ENCODE results near the gene IL1RAPL1. TPM values are rescaled to one million over a fixed set of nuclear protein-coding genes. Genes with fewer than 3 reads are reported as not detected.
A peak's percentile ranks its signal among the peaks of the same experiment; 100 is the strongest.

The IL1RAPL1 gene
- total and polyA plus RNA-seq, 4 experiments from 2014 or later = not detected

- CTCF ChIA-PET (ENCODE audit: partially characterized antibody) = no interaction called here
- intact Hi-C loops (cut with micrococcal nuclease) = no loop called here
- no peaks in the 10 kb centered on the region for H3K9me3 ChIP-seq (ENCODE audit: control insufficient read depth in 1 of 2, low read length in 2 of 2)
- no peak overlapping the region for H3K4me3 ChIP-seq (ENCODE audit: low read length in 2 of 2)
- no peak overlapping the region for H3K27ac ChIP-seq (ENCODE audit: low read depth, low read length)
- Mint-ChIP-seq H3K36me3 (no peaks in the 10 kb centered on the region), H3K27me3 (no peaks in the 10 kb centered on the region), H3K4me1 (no peaks in the 10 kb centered on the region), H3K27ac (peak overlapping the region in 1 of 7 donors; percentile 41), H3K9me3 (peaks cover 0 to 10% (median 4%) of the 10 kb centered on the region in 8 donors), H3K4me3 (no peak overlapping the region)
- H3K4me1 ChIP-seq (ENCODE audit: insufficient read depth, low read length) = no peaks in the 10 kb centered on the region
- no peak for DNase-seq
- H3K27me3 ChIP-seq (ENCODE audit: insufficient read depth, low read length) = no peaks in the 10 kb centered on the region
- H3K36me3 ChIP-seq (ENCODE audit: insufficient read depth, low read length) = no peaks in the 10 kb centered on the region
- POLR2A ChIA-PET (ENCODE audit: partially characterized antibody) = no interaction called here
Measured at GRCh38 chrX:29215251-29215650, 628.0 kb downstream of the IL1RAPL1 start.

- Mint-ChIP-seq H3K9me3 (peaks cover 0 to 8% (median 0%) of the 10 kb centered on the region in 8 donors), H3K27me3 (no peaks in the 10 kb centered on the region)
Measured at GRCh38 chrX:29225670-29226069, 638.4 kb downstream of the IL1RAPL1 start.

GRCh38 chrX:29229802-29230201 is 642.6 kb downstream of the IL1RAPL1 start:
- H3K4me1 Mint-ChIP-seq = no peaks in the 10 kb centered on the region
- no peaks in the 10 kb centered on the region for H3K27me3 Mint-ChIP-seq
- no peaks in the 10 kb centered on the region for H3K9me3 ChIP-seq (ENCODE audit: control insufficient read depth in 1 of 2, low read length in 2 of 2)
- no peaks in the 10 kb centered on the region for H3K27me3 ChIP-seq (ENCODE audit: insufficient read depth, low read length)
- H3K27ac ChIP-seq (ENCODE audit: low read depth, low read length) = no peak overlapping the region
- no peak overlapping the region for H3K4me3 ChIP-seq (ENCODE audit: low read length in 2 of 2)
- H3K9me3 Mint-ChIP-seq = peaks cover 0 to 5% (median 0%) of the 10 kb centered on the region in 8 donors
- no peak for DNase-seq
- H3K36me3 Mint-ChIP-seq = no peaks in the 10 kb centered on the region
- no peaks in the 10 kb centered on the region for H3K4me1 ChIP-seq (ENCODE audit: insufficient read depth, low read length)
- intact Hi-C loops (cut with micrococcal nuclease) = no loop called here
- no peak overlapping the region for H3K4me3 Mint-ChIP-seq
- H3K27ac Mint-ChIP-seq = no peak overlapping the region
- CTCF ChIA-PET (ENCODE audit: partially characterized antibody) = no interaction called here
- H3K36me3 ChIP-seq (ENCODE audit: insufficient read depth, low read length) = no peaks in the 10 kb centered on the region
- POLR2A ChIA-PET (ENCODE audit: partially characterized antibody) = no interaction called here

More at GRCh38 chrX:29225670-29226069, 638.4 kb downstream of the IL1RAPL1 start:
- Histone ChIP-seq H3K36me3 (ENCODE audit: insufficient read depth, low read length) (no peaks in the 10 kb centered on the region), H3K4me1 (ENCODE audit: insufficient read depth, low read length) (no peaks in the 10 kb centered on the region), H3K4me3 (ENCODE audit: low read length in 2 of 2) (no peak overlapping the region), H3K27me3 (ENCODE audit: insufficient read depth, low read length) (no peaks in the 10 kb centered on the region), H3K9me3 (ENCODE audit: control insufficient read depth in 1 of 2, low read length in 2 of 2) (no peaks in the 10 kb centered on the region), H3K27ac (ENCODE audit: low read depth, low read length) (no peak overlapping the region)
- DNase-seq = no peak
- Mint-ChIP-seq H3K27ac (no peak overlapping the region), H3K4me3 (no peak overlapping the region), H3K36me3 (no peaks in the 10 kb centered on the region), H3K4me1 (no peaks in the 10 kb centered on the region)
- POLR2A ChIA-PET (ENCODE audit: partially characterized antibody) = no interaction called here
- CTCF ChIA-PET (ENCODE audit: partially characterized antibody) = no interaction called here
- intact Hi-C loops (cut with micrococcal nuclease) = no loop called here

- H3K36me3 ChIP-seq (ENCODE audit: insufficient read depth, low read length) = no peaks in the 10 kb centered on the region
- Mint-ChIP-seq H3K27me3 (no peaks in the 10 kb centered on the region), H3K27ac (no peak overlapping the region), H3K9me3 (peaks cover 0 to 8% (median under 1%) of the 10 kb centered on the region in 8 donors), H3K4me1 (no peaks in the 10 kb centered on the region), H3K36me3 (no peaks in the 10 kb centered on the region), H3K4me3 (no peak overlapping the region)
- no peak overlapping the region for H3K27ac ChIP-seq (ENCODE audit: low read depth, low read length)
- no peak overlapping the region for H3K4me3 ChIP-seq (ENCODE audit: low read length in 2 of 2)
- no peaks in the 10 kb centered on the region for H3K9me3 ChIP-seq (ENCODE audit: control insufficient read depth in 1 of 2, low read length in 2 of 2)
- ChIA-PET CTCF (ENCODE audit: partially characterized antibody) (no interaction called here), POLR2A (ENCODE audit: partially characterized antibody) (no interaction called here)
- no peaks in the 10 kb centered on the region for H3K27me3 ChIP-seq (ENCODE audit: insufficient read depth, low read length)
- no peak for DNase-seq
- intact Hi-C loops (cut with micrococcal nuclease) = no loop called here
- no peaks in the 10 kb centered on the region for H3K4me1 ChIP-seq (ENCODE audit: insufficient read depth, low read length)
Measured at GRCh38 chrX:29231800-29232199, 644.6 kb downstream of the IL1RAPL1 start.

GRCh38 chrX:29233592-29234183 is 646.4 kb downstream of the IL1RAPL1 start:
- Mint-ChIP-seq H3K27me3 (no peaks in the 10 kb centered on the region), H3K36me3 (no peaks in the 10 kb centered on the region), H3K27ac (no peak overlapping the region), H3K9me3 (peaks cover 0 to 11% (median under 1%) of the 10 kb centered on the region in 8 donors), H3K4me3 (no peak overlapping the region), H3K4me1 (no peaks in the 10 kb centered on the region)
- no peaks in the 10 kb centered on the region for H3K36me3 ChIP-seq (ENCODE audit: insufficient read depth, low read length)
- H3K4me3 ChIP-seq (ENCODE audit: low read length in 2 of 2) = no peak overlapping the region
- no peak for DNase-seq
- H3K27ac ChIP-seq (ENCODE audit: low read depth, low read length) = no peak overlapping the region
- intact Hi-C loops (cut with micrococcal nuclease) = no loop called here
- H3K9me3 ChIP-seq (ENCODE audit: control insufficient read depth in 1 of 2, low read length in 2 of 2) = no peaks in the 10 kb centered on the region
- ChIA-PET CTCF (ENCODE audit: partially characterized antibody) (no interaction called here), POLR2A (ENCODE audit: partially characterized antibody) (no interaction called here)
- no peaks in the 10 kb centered on the region for H3K27me3 ChIP-seq (ENCODE audit: insufficient read depth, low read length)
- H3K4me1 ChIP-seq (ENCODE audit: insufficient read depth, low read length) = no peaks in the 10 kb centered on the region

GRCh38 chrX:29237972-29238371 is 650.7 kb downstream of the IL1RAPL1 start:
- POLR2A ChIA-PET (ENCODE audit: partially characterized antibody) = no interaction called here

GRCh38 chrX:29241809-29242208 is 654.6 kb downstream of the IL1RAPL1 start:
- H3K4me3 Mint-ChIP-seq = no peak overlapping the region
- no peak overlapping the region for H3K27ac Mint-ChIP-seq
- Histone ChIP-seq H3K27ac (ENCODE audit: low read depth, low read length) (no peak overlapping the region), H3K27me3 (ENCODE audit: insufficient read depth, low read length) (no peaks in the 10 kb centered on the region), H3K4me3 (ENCODE audit: low read length in 2 of 2) (no peak overlapping the region), H3K4me1 (ENCODE audit: insufficient read depth, low read length) (no peaks in the 10 kb centered on the region), H3K9me3 (ENCODE audit: control insufficient read depth in 1 of 2, low read length in 2 of 2) (no peaks in the 10 kb centered on the region), H3K36me3 (ENCODE audit: insufficient read depth, low read length) (no peaks in the 10 kb centered on the region)
- POLR2A ChIA-PET (ENCODE audit: partially characterized antibody) = no interaction called here
- intact Hi-C loops (cut with micrococcal nuclease) = no loop called here
- no peaks in the 10 kb centered on the region for H3K27me3 Mint-ChIP-seq
- no peaks in the 10 kb centered on the region for H3K36me3 Mint-ChIP-seq
- no peaks in the 10 kb centered on the region for H3K4me1 Mint-ChIP-seq
- DNase-seq = no peak
- peaks cover 0 to 6% (median 1%) of the 10 kb centered on the region in 8 donors for H3K9me3 Mint-ChIP-seq
- CTCF ChIA-PET (ENCODE audit: partially characterized antibody) = no interaction called here

More at GRCh38 chrX:29237972-29238371, 650.7 kb downstream of the IL1RAPL1 start:
- intact Hi-C loops (cut with micrococcal nuclease) = no loop called here
- no peak overlapping the region for H3K4me3 ChIP-seq (ENCODE audit: low read length in 2 of 2)
- no peaks in the 10 kb centered on the region for H3K27me3 Mint-ChIP-seq
- no peak overlapping the region for H3K27ac ChIP-seq (ENCODE audit: low read depth, low read length)
- H3K36me3 ChIP-seq (ENCODE audit: insufficient read depth, low read length) = no peaks in the 10 kb centered on the region
- no peak for DNase-seq
- no peaks in the 10 kb centered on the region for H3K36me3 Mint-ChIP-seq
- no peaks in the 10 kb centered on the region for H3K4me1 Mint-ChIP-seq
- H3K27me3 ChIP-seq (ENCODE audit: insufficient read depth, low read length) = no peaks in the 10 kb centered on the region
- no peaks in the 10 kb centered on the region for H3K9me3 ChIP-seq (ENCODE audit: control insufficient read depth in 1 of 2, low read length in 2 of 2)
- H3K4me3 Mint-ChIP-seq = no peak overlapping the region
- H3K4me1 ChIP-seq (ENCODE audit: insufficient read depth, low read length) = no peaks in the 10 kb centered on the region
- CTCF ChIA-PET (ENCODE audit: partially characterized antibody) = no interaction called here
- H3K27ac Mint-ChIP-seq = no peak overlapping the region
- H3K9me3 Mint-ChIP-seq = peaks cover 0 to 11% (median 0%) of the 10 kb centered on the region in 8 donors

GRCh38 chrX:29242856-29243255 is 655.6 kb downstream of the IL1RAPL1 start:
- H3K9me3 Mint-ChIP-seq = peaks cover 0 to 3% (median 0%) of the 10 kb centered on the region in 8 donors
- Histone ChIP-seq H3K4me1 (ENCODE audit: insufficient read depth, low read length) (no peaks in the 10 kb centered on the region), H3K4me3 (ENCODE audit: low read length in 2 of 2) (no peak overlapping the region), H3K27me3 (ENCODE audit: insufficient read depth, low read length) (no peaks in the 10 kb centered on the region), H3K36me3 (ENCODE audit: insufficient read depth, low read length) (no peaks in the 10 kb centered on the region), H3K9me3 (ENCODE audit: control insufficient read depth in 1 of 2, low read length in 2 of 2) (no peaks in the 10 kb centered on the region), H3K27ac (ENCODE audit: low read depth, low read length) (no peak overlapping the region)
- no peaks in the 10 kb centered on the region for H3K27me3 Mint-ChIP-seq
- H3K36me3 Mint-ChIP-seq = no peaks in the 10 kb centered on the region
- CTCF ChIA-PET (ENCODE audit: partially characterized antibody) = no interaction called here
- POLR2A ChIA-PET (ENCODE audit: partially characterized antibody) = no interaction called here
- no peak overlapping the region for H3K4me3 Mint-ChIP-seq
- H3K4me1 Mint-ChIP-seq = no peaks in the 10 kb centered on the region
- intact Hi-C loops (cut with micrococcal nuclease) = no loop called here
- H3K27ac Mint-ChIP-seq = no peak overlapping the region
- DNase-seq = no peak

Measured in CD4-positive, alpha-beta memory T cell (primary cell).